Neural cell (in vitro differentiated cells): ENCODE results near the gene OR52J3. TPM values are rescaled to one million over a fixed set of nuclear protein-coding genes. Genes with fewer than 3 reads are reported as not detected.

Experiments
- H2AFZ ChIP-seq: fragments of 200-600, 300-800 bp; sonication (generic), shearing (Covaris generic); 2 replicates; pipeline ENCODE4 v1.6.0; 2014; ENCODE audit warnings: low read depth, mild to moderate bottlenecking, antibody characterized with exemption, low read length, moderate library complexity
- H3F3A ChIP-seq: fragments of 200-600 bp; shearing (Covaris generic); 2 replicates; pipeline ENCODE4 v1.6.1; 2016; ENCODE audit warnings: mild to moderate bottlenecking, moderate library complexity, mixed read lengths, antibody characterized with exemption, low read length; ENCODE audit not compliant: insufficient read depth, poor library complexity, severe bottlenecking
- H3K27ac ChIP-seq: fragments of 200-600, 300-800 bp; sonication (generic), shearing (Covaris generic); 2 replicates; pipeline ENCODE4 v1.5.1; 2014; ENCODE audit warnings: mild to moderate bottlenecking, low read length, moderate library complexity
- H3K27me3 ChIP-seq: fragments of 300-800, 200-600 bp; sonication (generic), shearing (Covaris generic); 2 replicates; pipeline ENCODE4 v1.6.0; 2014; ENCODE audit warnings: mild to moderate bottlenecking, low read depth, low read length, moderate library complexity; ENCODE audit not compliant: insufficient read depth
- H3K36me3 ChIP-seq: fragments of 300-800, 200-600 bp; sonication (generic), shearing (Covaris generic); 2 replicates; pipeline ENCODE4 v1.5.1; 2014; ENCODE audit warnings: mild to moderate bottlenecking, antibody characterized with exemption, low read length, moderate library complexity; ENCODE audit not compliant: insufficient read depth
- H3K4me2 ChIP-seq: fragments of 300-800, 200-600 bp; sonication (generic), shearing (Covaris generic); 2 replicates; pipeline ENCODE4 v1.6.0; 2014; ENCODE audit warnings: mild to moderate bottlenecking, low read length
- H3K4me3 ChIP-seq: fragments of 300-800, 200-600 bp; sonication (generic), shearing (Covaris generic); 2 replicates; pipeline ENCODE4 v1.5.1; 2014; ENCODE audit warnings: mild to moderate bottlenecking, low read length, moderate library complexity
- H3K79me2 ChIP-seq: fragments of 200-600 bp; shearing (Covaris generic); replicated peaks from 2 replicates; pipeline ENCODE4 v1.6.0; 2014; ENCODE audit warnings: mild to moderate bottlenecking, low read length, moderate library complexity; ENCODE audit not compliant: insufficient read depth
- H3K9ac ChIP-seq: fragments of 300-800, 200-600 bp; sonication (generic), shearing (Covaris generic); 2 replicates; pipeline ENCODE4 v1.6.1; 2016; ENCODE audit warnings: mild to moderate bottlenecking, low read length, mixed read lengths
- H3K9me2 ChIP-seq: fragments of 200-600 bp; shearing (Covaris generic); 2 replicates; pipeline ENCODE4 v1.6.1; 2016; ENCODE audit warnings: mild to moderate bottlenecking, low read length, mixed read lengths; ENCODE audit not compliant: insufficient read depth
- H3K9me3 ChIP-seq: fragments of 200-600, 300-800 bp; sonication (generic), shearing (Covaris generic); 2 replicates; pipeline ENCODE4 v1.6.1; 2016; ENCODE audit warnings: mild to moderate bottlenecking, mixed run types, low read length, moderate library complexity, mixed read lengths
- H4K20me1 ChIP-seq: fragments of 200-600 bp; shearing (Covaris generic); 2 replicates; pipeline ENCODE4 v1.6.1; 2016; ENCODE audit warnings: mild to moderate bottlenecking, mixed run types; ENCODE audit not compliant: insufficient read depth
- EP300 ChIP-seq: fragments of 450-650 bp; conservative IDR thresholded peaks from 2 replicates; pipeline ENCODE4 v1.6.1; 2014; ENCODE audit warnings: antibody characterized with exemption, mild to moderate bottlenecking, moderate library complexity; ENCODE audit not compliant: poor library complexity, severe bottlenecking
- EZH2 ChIP-seq: fragments of 200-600, 300-800 bp; shearing (Covaris generic), sonication (generic); IDR thresholded peaks from 2 replicates; pipeline ENCODE4 v1.6.1; 2014; ENCODE audit warnings: antibody characterized with exemption, low read length, borderline replicate concordance, mild to moderate bottlenecking; ENCODE audit not compliant: insufficient read depth, poor library complexity, severe bottlenecking
- MXI1 ChIP-seq: fragments of 450-650 bp; conservative IDR thresholded peaks from 2 replicates; pipeline ENCODE4 v1.6.1; 2014; ENCODE audit warnings: antibody characterized with exemption, mild to moderate bottlenecking; ENCODE audit not compliant: poor library complexity, severe bottlenecking
- POLR2AphosphoS5 ChIP-seq: IDR thresholded peaks from 2 replicates; pipeline ENCODE4 v1.6.1; 2012
- RAD21 ChIP-seq: fragments of 450-650 bp; conservative IDR thresholded peaks from 2 replicates; pipeline ENCODE4 v1.6.1; 2014; ENCODE audit warnings: antibody characterized with exemption, mild to moderate bottlenecking, moderate library complexity
- SMC3 ChIP-seq: fragments of 450-650 bp; conservative IDR thresholded peaks from 2 replicates; pipeline ENCODE4 v1.6.1; 2014; ENCODE audit warnings: antibody characterized with exemption, mild to moderate bottlenecking, moderate library complexity; ENCODE audit not compliant: poor library complexity
- TAF1 ChIP-seq: IDR thresholded peaks from 2 replicates; pipeline ENCODE4 v1.6.1; 2012; ENCODE audit warnings: low read depth
- polyA plus RNA-seq: library from polyadenylated mRNA; depleted of rRNA; stranded (reverse); fragments of >200 nt; gene quantifications from 2 replicates; pipeline ENCODE4 v1.2.3, GENCODE V29; 2014
- TF ChIP-seq, protein P1 (sequence below): IDR thresholded peaks from 2 replicates; pipeline ENCODE4 v1.6.1; 2012; ENCODE audit warnings: borderline replicate concordance

The OR52J3 gene
- polyA plus RNA-seq, 1 donor from 2014 or later = not detected

DNA sequence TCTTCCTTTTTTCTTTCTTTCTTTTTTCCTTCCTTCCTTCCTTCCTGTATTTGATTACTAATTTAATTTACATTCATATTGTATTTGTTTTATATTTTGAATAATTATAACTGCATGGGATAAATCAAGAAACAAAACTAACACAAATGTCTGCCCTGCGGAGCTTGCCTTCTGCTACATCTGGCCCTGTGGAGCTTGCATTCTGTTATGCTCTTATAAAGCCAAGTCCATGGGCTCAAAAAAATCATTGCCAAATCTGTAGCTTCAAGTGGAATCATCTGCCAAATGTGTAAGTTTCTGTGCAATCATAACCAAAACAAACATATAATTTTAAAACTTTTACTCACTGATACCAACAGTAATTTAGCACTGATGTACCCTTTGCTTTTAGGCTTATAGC lies 8.0 kb upstream of the OR52J3 start:
- H3F3A ChIP-seq = no peaks in the 10 kb centered on the region
- no peak overlapping the region for H2AFZ ChIP-seq
- H3K79me2 ChIP-seq = no peaks in the 10 kb centered on the region
- H3K4me2 ChIP-seq = no peak overlapping the region
- H3K36me3 ChIP-seq = no peaks in the 10 kb centered on the region
- TF ChIP-seq SMC3 (no peak), EP300 (no peak), TAF1 (no peak), MXI1 (no peak), RAD21 (no peak)
- TF ChIP-seq, protein P1, sequence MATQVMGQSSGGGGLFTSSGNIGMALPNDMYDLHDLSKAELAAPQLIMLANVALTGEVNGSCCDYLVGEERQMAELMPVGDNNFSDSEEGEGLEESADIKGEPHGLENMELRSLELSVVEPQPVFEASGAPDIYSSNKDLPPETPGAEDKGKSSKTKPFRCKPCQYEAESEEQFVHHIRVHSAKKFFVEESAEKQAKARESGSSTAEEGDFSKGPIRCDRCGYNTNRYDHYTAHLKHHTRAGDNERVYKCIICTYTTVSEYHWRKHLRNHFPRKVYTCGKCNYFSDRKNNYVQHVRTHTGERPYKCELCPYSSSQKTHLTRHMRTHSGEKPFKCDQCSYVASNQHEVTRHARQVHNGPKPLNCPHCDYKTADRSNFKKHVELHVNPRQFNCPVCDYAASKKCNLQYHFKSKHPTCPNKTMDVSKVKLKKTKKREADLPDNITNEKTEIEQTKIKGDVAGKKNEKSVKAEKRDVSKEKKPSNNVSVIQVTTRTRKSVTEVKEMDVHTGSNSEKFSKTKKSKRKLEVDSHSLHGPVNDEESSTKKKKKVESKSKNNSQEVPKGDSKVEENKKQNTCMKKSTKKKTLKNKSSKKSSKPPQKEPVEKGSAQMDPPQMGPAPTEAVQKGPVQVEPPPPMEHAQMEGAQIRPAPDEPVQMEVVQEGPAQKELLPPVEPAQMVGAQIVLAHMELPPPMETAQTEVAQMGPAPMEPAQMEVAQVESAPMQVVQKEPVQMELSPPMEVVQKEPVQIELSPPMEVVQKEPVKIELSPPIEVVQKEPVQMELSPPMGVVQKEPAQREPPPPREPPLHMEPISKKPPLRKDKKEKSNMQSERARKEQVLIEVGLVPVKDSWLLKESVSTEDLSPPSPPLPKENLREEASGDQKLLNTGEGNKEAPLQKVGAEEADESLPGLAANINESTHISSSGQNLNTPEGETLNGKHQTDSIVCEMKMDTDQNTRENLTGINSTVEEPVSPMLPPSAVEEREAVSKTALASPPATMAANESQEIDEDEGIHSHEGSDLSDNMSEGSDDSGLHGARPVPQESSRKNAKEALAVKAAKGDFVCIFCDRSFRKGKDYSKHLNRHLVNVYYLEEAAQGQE = no peak
- H4K20me1 ChIP-seq = no peaks in the 10 kb centered on the region
- H3K4me3 ChIP-seq = no peak overlapping the region
- H3K27ac ChIP-seq = no peak overlapping the region
- no peak overlapping the region for H3K9ac ChIP-seq
- H3K9me3 ChIP-seq = no peaks in the 10 kb centered on the region
- H3K9me2 ChIP-seq = no peaks in the 10 kb centered on the region
- H3K27me3 ChIP-seq = no peaks in the 10 kb centered on the region

DNA sequence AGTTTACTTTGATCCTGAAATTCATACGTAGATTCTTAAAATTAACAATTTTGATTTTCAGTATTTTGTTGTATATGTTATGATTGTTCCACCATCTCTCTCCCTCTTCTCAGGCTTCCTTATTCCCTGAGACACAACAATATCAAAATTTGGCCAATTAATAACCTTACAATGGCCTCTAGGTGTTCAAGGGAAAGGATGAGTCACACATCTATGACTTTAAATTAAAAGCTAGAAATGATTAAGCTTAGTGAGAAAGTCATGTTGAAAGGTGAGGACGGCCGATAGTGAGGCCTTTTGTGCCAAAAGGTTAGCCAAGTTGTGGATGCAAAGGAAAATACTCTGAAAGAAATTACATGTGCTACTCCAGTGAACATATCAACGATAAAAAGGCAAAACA lies 5.5 kb upstream of the OR52J3 start:
- no peak overlapping the region for H3K9ac ChIP-seq

More for the DNA sequence above, 5.5 kb upstream of the OR52J3 start:
- Histone ChIP-seq H3K27ac (no peak overlapping the region), H3K9me2 (no peaks in the 10 kb centered on the region), H3K9me3 (no peaks in the 10 kb centered on the region), H3F3A (no peaks in the 10 kb centered on the region), H3K36me3 (no peaks in the 10 kb centered on the region), H2AFZ (no peak overlapping the region), H3K4me3 (no peak overlapping the region), H3K27me3 (no peaks in the 10 kb centered on the region), H4K20me1 (no peaks in the 10 kb centered on the region), H3K4me2 (no peak overlapping the region), H3K79me2 (no peaks in the 10 kb centered on the region)
- no peak for TF ChIP-seq SMC3
- no peak for TF ChIP-seq MXI1
- TF ChIP-seq, protein P1 = no peak
- no peak for TF ChIP-seq POLR2AphosphoS5
- TF ChIP-seq EZH2 = no peak
